HepG2 (cell line): ENCODE results near the gene POLR3GL. TPM values are rescaled to one million over a fixed set of nuclear protein-coding genes. Genes with fewer than 3 reads are reported as not detected.

ENCODE experiments used
- ARID2 ChIP-seq: sonication (generic); formaldehyde crosslinking; IDR thresholded peaks from 2 replicates; pipeline ENCODE4 v1.8.1; 2022; ENCODE audit warnings: mild to moderate bottlenecking, missing genetic modification reagents, borderline replicate concordance
- CREM ChIP-seq, 2 experiments: sonication (generic) in 1 of 2; formaldehyde crosslinking in 1 of 2; IDR thresholded peaks; 2 replicates each; pipeline versions ENCODE4 v1.4.0 to v1.6.1; 2016 to 2020; ENCODE audit warnings: antibody characterized with exemption in 1 of 2, mild to moderate bottlenecking in 1 of 2, missing genetic modification reagents in 1 of 2
- GFI1 ChIP-seq: sonication (generic); formaldehyde crosslinking; IDR thresholded peaks from 2 replicates; pipeline ENCODE4 v1.5.0; 2020; ENCODE audit warnings: missing genetic modification reagents, mild to moderate bottlenecking, borderline replicate concordance
- NRL ChIP-seq: sonication (generic); formaldehyde crosslinking; IDR thresholded peaks from 2 replicates; pipeline ENCODE4 v1.5.0; 2020; ENCODE audit warnings: missing genetic modification reagents, mild to moderate bottlenecking, moderate library complexity, borderline replicate concordance
- SP4 ChIP-seq: sonication (generic); formaldehyde crosslinking; IDR thresholded peaks from 2 replicates; pipeline ENCODE4 v1.8.1; 2023; ENCODE audit warnings: mild to moderate bottlenecking, missing genetic modification reagents
- SSRP1 ChIP-seq: IDR thresholded peaks from 2 replicates; pipeline ENCODE4 v1.6.1; 2016; ENCODE audit warnings: control low read depth
- ZBTB3 ChIP-seq: sonication (generic); formaldehyde crosslinking; IDR thresholded peaks from 2 replicates; pipeline ENCODE4 v1.4.0; 2020; ENCODE audit warnings: low read depth, mild to moderate bottlenecking, moderate library complexity, missing genetic modification reagents, borderline replicate concordance
- ZFP82 ChIP-seq: sonication (generic); formaldehyde crosslinking; IDR thresholded peaks from 2 replicates; pipeline ENCODE4 v1.5.1; 2020; ENCODE audit warnings: mild to moderate bottlenecking, missing genetic modification reagents, borderline replicate concordance
- ZKSCAN8 ChIP-seq: IDR thresholded peaks from 2 replicates; pipeline ENCODE4 v1.6.1; 2016; ENCODE audit warnings: borderline replicate concordance, missing genetic modification reagents, missing compliant biosample characterization
- ZNF224 ChIP-seq: sonication (generic); formaldehyde crosslinking; IDR thresholded peaks from 2 replicates; pipeline ENCODE4 v1.5.0; 2020; ENCODE audit warnings: mild to moderate bottlenecking, missing genetic modification reagents
- ZNF775 ChIP-seq: sonication (generic); formaldehyde crosslinking; IDR thresholded peaks from 2 replicates; pipeline ENCODE4 v1.4.0; 2020; ENCODE audit warnings: missing genetic modification reagents, mild to moderate bottlenecking, moderate library complexity, borderline replicate concordance
- ZNF850 ChIP-seq: sonication (generic); formaldehyde crosslinking; conservative IDR thresholded peaks from 2 replicates; pipeline ENCODE4 v1.9.0; 2021; ENCODE audit warnings: mild to moderate bottlenecking, missing genetic modification reagents
- ZNF879 ChIP-seq: sonication (generic); formaldehyde crosslinking; IDR thresholded peaks from 2 replicates; pipeline ENCODE4 v1.8.1; 2023; ENCODE audit warnings: missing genetic modification reagents
- ZSCAN12 ChIP-seq: sonication (generic); formaldehyde crosslinking; IDR thresholded peaks from 2 replicates; pipeline ENCODE4 v1.9.0; 2021; ENCODE audit warnings: mild to moderate bottlenecking, missing genetic modification reagents
- polyA plus RNA-seq, 8 experiments: library from polyadenylated mRNA; depleted of rRNA in 3 of 8; stranded (reverse) in 7 of 8; unstranded in 1 of 8; fragments of >200 nt; fragmentation: Illumina TruSeq in 4 of 8; extraction: Trizol in 4 of 8; gene quantifications; 2 replicates each; pipeline versions ENCODE4 v1.2.1 to v1.2.3, GENCODE V29; 2011 to 2016; ENCODE audit warnings: low read depth in 4 of 8, missing spikeins in 1 of 8, mixed read lengths in 1 of 8; ENCODE audit not compliant: insufficient read depth in 1 of 8
- total RNA-seq, 5 experiments: library from RNA; depleted of rRNA; stranded (reverse); fragments of >200 nt; fragmentation: Illumina TruSeq; extraction: Trizol; gene quantifications; 2 replicates each; pipeline ENCODE4 v1.2.3, GENCODE V29; 2016; ENCODE audit warnings: low read depth in 1 of 5
- TF ChIP-seq, protein P1 (sequence below): sonication (generic); formaldehyde crosslinking; conservative IDR thresholded peaks from 2 replicates; pipeline ENCODE4 v1.8.0; 2022; ENCODE audit warnings: low read depth, missing genetic modification reagents
- TF ChIP-seq, protein P2 (sequence below): sonication (generic); formaldehyde crosslinking; IDR thresholded peaks from 2 replicates; pipeline ENCODE4 v1.9.0; 2021; ENCODE audit warnings: mild to moderate bottlenecking, missing genetic modification reagents
- TF ChIP-seq, protein P3 (sequence below): sonication (generic); formaldehyde crosslinking; IDR thresholded peaks from 2 replicates; pipeline ENCODE4 v1.4.0; 2020; ENCODE audit warnings: missing genetic modification reagents, mild to moderate bottlenecking, borderline replicate concordance

POLR3GL gene
- total and polyA plus RNA-seq, 2 of the 13 experiments (the other 11 are each of a cell fraction or from before 2014, with no cell fraction given) = 11.5 to 12.4 TPM

DNA sequence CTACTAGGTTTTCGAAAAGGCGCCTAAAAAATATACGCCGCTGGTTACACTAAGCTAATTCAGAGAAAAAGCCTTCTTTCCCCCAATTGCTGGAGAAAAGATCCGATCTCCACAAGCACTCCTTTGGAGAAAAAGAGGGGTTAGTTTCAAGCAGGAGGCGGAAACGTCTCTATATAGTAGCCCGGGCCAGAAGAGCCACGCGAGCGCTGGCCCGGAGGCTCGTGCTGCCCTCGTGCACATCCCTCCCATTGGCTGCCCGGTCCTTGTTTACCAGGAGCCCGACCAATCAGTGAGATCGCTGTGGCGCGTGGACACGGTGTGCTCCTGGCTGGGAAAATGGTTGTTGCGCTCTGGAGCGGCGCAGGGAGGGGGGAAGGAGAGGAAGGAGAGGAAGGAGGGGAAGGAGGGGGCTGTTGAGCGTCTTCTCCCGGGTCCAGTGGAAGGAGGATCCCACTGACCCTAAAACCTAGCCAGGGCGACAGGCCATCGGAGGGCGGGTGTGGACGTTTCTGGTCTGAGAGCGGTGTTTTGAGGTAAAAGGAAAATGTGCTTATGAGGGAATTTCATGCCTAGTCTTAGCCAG, 32.0 kb downstream of the POLR3GL start, which contains the start of gene TXNIP (continued):
- TF ChIP-seq, protein P1, sequence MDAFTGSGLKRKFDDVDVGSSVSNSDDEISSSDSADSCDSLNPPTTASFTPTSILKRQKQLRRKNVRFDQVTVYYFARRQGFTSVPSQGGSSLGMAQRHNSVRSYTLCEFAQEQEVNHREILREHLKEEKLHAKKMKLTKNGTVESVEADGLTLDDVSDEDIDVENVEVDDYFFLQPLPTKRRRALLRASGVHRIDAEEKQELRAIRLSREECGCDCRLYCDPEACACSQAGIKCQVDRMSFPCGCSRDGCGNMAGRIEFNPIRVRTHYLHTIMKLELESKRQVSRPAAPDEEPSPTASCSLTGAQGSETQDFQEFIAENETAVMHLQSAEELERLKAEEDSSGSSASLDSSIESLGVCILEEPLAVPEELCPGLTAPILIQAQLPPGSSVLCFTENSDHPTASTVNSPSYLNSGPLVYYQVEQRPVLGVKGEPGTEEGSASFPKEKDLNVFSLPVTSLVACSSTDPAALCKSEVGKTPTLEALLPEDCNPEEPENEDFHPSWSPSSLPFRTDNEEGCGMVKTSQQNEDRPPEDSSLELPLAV (CRISPR knock-in tag) = no peak
- no peak; the same call in 1 of the 2 replicates for TF ChIP-seq ZFP82 (CRISPR knock-in tag)
- peak; percentile 77 for TF ChIP-seq CREM (IDR thresholded peaks at IDR 0.05)
- TF ChIP-seq CREM (CRISPR knock-in tag; IDR thresholded peaks at IDR 0.05) = no peak
- peak; percentile 82; the same call in 1 of the 2 replicates for TF ChIP-seq NRL (CRISPR knock-in tag)
- 0 out of 2 replicates have a peak, but pooled peaks have one; percentile 67 for TF ChIP-seq ZNF224 (CRISPR knock-in tag)
- TF ChIP-seq, protein P2, sequence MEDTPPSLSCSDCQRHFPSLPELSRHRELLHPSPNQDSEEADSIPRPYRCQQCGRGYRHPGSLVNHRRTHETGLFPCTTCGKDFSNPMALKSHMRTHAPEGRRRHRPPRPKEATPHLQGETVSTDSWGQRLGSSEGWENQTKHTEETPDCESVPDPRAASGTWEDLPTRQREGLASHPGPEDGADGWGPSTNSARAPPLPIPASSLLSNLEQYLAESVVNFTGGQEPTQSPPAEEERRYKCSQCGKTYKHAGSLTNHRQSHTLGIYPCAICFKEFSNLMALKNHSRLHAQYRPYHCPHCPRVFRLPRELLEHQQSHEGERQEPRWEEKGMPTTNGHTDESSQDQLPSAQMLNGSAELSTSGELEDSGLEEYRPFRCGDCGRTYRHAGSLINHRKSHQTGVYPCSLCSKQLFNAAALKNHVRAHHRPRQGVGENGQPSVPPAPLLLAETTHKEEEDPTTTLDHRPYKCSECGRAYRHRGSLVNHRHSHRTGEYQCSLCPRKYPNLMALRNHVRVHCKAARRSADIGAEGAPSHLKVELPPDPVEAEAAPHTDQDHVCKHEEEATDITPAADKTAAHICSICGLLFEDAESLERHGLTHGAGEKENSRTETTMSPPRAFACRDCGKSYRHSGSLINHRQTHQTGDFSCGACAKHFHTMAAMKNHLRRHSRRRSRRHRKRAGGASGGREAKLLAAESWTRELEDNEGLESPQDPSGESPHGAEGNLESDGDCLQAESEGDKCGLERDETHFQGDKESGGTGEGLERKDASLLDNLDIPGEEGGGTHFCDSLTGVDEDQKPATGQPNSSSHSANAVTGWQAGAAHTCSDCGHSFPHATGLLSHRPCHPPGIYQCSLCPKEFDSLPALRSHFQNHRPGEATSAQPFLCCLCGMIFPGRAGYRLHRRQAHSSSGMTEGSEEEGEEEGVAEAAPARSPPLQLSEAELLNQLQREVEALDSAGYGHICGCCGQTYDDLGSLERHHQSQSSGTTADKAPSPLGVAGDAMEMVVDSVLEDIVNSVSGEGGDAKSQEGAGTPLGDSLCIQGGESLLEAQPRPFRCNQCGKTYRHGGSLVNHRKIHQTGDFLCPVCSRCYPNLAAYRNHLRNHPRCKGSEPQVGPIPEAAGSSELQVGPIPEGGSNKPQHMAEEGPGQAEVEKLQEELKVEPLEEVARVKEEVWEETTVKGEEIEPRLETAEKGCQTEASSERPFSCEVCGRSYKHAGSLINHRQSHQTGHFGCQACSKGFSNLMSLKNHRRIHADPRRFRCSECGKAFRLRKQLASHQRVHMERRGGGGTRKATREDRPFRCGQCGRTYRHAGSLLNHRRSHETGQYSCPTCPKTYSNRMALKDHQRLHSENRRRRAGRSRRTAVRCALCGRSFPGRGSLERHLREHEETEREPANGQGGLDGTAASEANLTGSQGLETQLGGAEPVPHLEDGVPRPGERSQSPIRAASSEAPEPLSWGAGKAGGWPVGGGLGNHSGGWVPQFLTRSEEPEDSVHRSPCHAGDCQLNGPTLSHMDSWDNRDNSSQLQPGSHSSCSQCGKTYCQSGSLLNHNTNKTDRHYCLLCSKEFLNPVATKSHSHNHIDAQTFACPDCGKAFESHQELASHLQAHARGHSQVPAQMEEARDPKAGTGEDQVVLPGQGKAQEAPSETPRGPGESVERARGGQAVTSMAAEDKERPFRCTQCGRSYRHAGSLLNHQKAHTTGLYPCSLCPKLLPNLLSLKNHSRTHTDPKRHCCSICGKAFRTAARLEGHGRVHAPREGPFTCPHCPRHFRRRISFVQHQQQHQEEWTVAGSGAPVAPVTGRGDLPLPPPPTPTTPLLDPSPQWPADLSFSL (CRISPR knock-in tag) = no peak
- TF ChIP-seq SP4 = peak; percentile 61
- TF ChIP-seq ZSCAN12 (CRISPR knock-in tag) = 0 out of 2 replicates have a peak, but pooled peaks have one; percentile 65
- TF ChIP-seq ZBTB3 (CRISPR knock-in tag) = peak; percentile 78; the same call in 1 of the 2 replicates
- TF ChIP-seq GFI1 (CRISPR knock-in tag) = peak; percentile 65; the same call in 1 of the 2 replicates
- 0 out of 2 replicates have a peak, but pooled peaks have one; percentile 65 for TF ChIP-seq ZNF775 (CRISPR knock-in tag)
- no peak for TF ChIP-seq SSRP1 (CRISPR knock-in tag)
- TF ChIP-seq ZNF850 (CRISPR knock-in tag) = no peak
- peak; percentile 58; the same call in 1 of the 2 replicates for TF ChIP-seq ZKSCAN8 (CRISPR knock-in tag)
- TF ChIP-seq ZNF879 (CRISPR knock-in tag) = no peak
- TF ChIP-seq, protein P3, sequence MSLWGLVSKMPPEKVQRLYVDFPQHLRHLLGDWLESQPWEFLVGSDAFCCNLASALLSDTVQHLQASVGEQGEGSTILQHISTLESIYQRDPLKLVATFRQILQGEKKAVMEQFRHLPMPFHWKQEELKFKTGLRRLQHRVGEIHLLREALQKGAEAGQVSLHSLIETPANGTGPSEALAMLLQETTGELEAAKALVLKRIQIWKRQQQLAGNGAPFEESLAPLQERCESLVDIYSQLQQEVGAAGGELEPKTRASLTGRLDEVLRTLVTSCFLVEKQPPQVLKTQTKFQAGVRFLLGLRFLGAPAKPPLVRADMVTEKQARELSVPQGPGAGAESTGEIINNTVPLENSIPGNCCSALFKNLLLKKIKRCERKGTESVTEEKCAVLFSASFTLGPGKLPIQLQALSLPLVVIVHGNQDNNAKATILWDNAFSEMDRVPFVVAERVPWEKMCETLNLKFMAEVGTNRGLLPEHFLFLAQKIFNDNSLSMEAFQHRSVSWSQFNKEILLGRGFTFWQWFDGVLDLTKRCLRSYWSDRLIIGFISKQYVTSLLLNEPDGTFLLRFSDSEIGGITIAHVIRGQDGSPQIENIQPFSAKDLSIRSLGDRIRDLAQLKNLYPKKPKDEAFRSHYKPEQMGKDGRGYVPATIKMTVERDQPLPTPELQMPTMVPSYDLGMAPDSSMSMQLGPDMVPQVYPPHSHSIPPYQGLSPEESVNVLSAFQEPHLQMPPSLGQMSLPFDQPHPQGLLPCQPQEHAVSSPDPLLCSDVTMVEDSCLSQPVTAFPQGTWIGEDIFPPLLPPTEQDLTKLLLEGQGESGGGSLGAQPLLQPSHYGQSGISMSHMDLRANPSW (CRISPR knock-in tag) = peak; percentile 93
- TF ChIP-seq ARID2 (CRISPR knock-in tag) = peak; percentile 90
